ENCODE measurements around the gene SUMF2. TPM values are rescaled to one million over a fixed set of nuclear protein-coding genes. Genes with fewer than 3 reads are reported as not detected.
"Not testable (repeated sequence)": the region's sequence is repeated elsewhere in the genome, so short reads cannot be mapped to it uniquely, and the experiment has no call there.

Gene SUMF2
- total RNA-seq, 1 experiment from 2014 or later: 89.2 TPM

- Histone ChIP-seq H4K91ac (ENCODE audit: insufficient read length, low read depth, low read length) (no peak overlapping the region), H3K27me3 (ENCODE audit: insufficient read depth, low read length) (no peaks in the 10 kb centered on the region), H3K23me2 (ENCODE audit: insufficient read length, low read depth, low read length, poor library complexity, severe bottlenecking) (no peaks in the 10 kb centered on the region), H3K4me1 (ENCODE audit: insufficient read depth, low read length) (no peaks in the 10 kb centered on the region), H4K20me1 (ENCODE audit: control insufficient read depth, insufficient read depth, insufficient read length) (no peaks in the 10 kb centered on the region), H4K5ac (ENCODE audit: insufficient read length, low read depth, low read length) (no peak overlapping the region), H3K23ac (ENCODE audit: insufficient read length, low read depth, low read length) (no peak overlapping the region), H2BK15ac (ENCODE audit: low read depth, low read length) (no peak overlapping the region), H3K79me1 (ENCODE audit: insufficient read depth, low read depth, low read length, poor library complexity, severe bottlenecking) (peaks cover 2% of the 10 kb centered on the region), H2BK120ac (ENCODE audit: low read depth, low read length, poor library complexity, severe bottlenecking) (no peak overlapping the region), H3K79me2 (ENCODE audit: insufficient read depth, low read length) (no peaks in the 10 kb centered on the region; the same call in 1 of the 2 replicates), H3K56ac (ENCODE audit: insufficient read length, low read depth, low read length) (no peak overlapping the region), H2AK5ac (ENCODE audit: insufficient read length, low read length) (no peak overlapping the region), H4K8ac (replicated peaks; ENCODE audit: insufficient read length, low read depth, low read length) (no peak overlapping the region), H3K4me2 (ENCODE audit: insufficient read depth, insufficient read length, low read length) (no peak overlapping the region), H3K27ac (ENCODE audit: insufficient read length, low read depth, low read length) (no peak overlapping the region), H3K9ac (ENCODE audit: extremely low read depth, insufficient read length, low read length) (no peak overlapping the region), H3K4ac (ENCODE audit: low read depth, low read length) (no peak overlapping the region), H2BK20ac (ENCODE audit: low read depth, low read length, poor library complexity, severe bottlenecking) (no peak overlapping the region), H2BK5ac (ENCODE audit: insufficient read length, low read length) (no peak overlapping the region), H3K9me3 (ENCODE audit: control insufficient read depth, low read depth, low read length) (no peaks in the 10 kb centered on the region), H2AFZ (ENCODE audit: low read length) (no peak overlapping the region), H3K14ac (ENCODE audit: insufficient read depth, low read length) (no peak overlapping the region), H3T11ph (ENCODE audit: low read length) (no peak overlapping the region), H3K18ac (ENCODE audit: insufficient read length, low read depth, low read length) (no peak overlapping the region), H2BK12ac (ENCODE audit: insufficient read length, low read depth, low read length) (no peak overlapping the region)
- Mint-ChIP-seq H3K27ac (peak overlapping the region; percentile 44 to 97 (median 57); a peak in 4 of 7 replicates), H3K9me3 (peaks cover 0 to 2% of the 10 kb centered on the region in 2 experiments; a peak in 1 of 5 replicates), H3K4me1 (peaks cover 7 to 13% of the 10 kb centered on the region in 2 experiments), H3K27me3 (ENCODE audit: low read depth) (no peaks in the 10 kb centered on the region), H3K36me3 (ENCODE audit: insufficient read depth in 1 of 3, low read depth in 3 of 3) (peaks cover 37 to 62% (median 54%) of the 10 kb centered on the region in 3 experiments), H3K4me3 (peak overlapping the region; percentile 88 to 91; a peak in 4 of 5 replicates)
- no peak for TF ChIP-seq CTCF (conservative IDR thresholded peaks at IDR 0.05)
- WGBS (ENCODE audit: extremely low coverage, insufficient read length, low lambda C conversion rate): no CpG with 5 or more reads among the region's 7 CpGs
- no peak for DNase-seq
These were observed 595 bp upstream of the SUMF2 start for GRCh38 chr7:56063500-56063881.

- H3K79me1 ChIP-seq (ENCODE audit: insufficient read depth, low read depth, low read length, poor library complexity, severe bottlenecking); H3K4ac ChIP-seq (ENCODE audit: low read depth, low read length); H4K5ac ChIP-seq (ENCODE audit: insufficient read length, low read depth, low read length); H2BK15ac ChIP-seq (ENCODE audit: low read depth, low read length); H3K14ac ChIP-seq (ENCODE audit: insufficient read depth, low read length); H2BK20ac ChIP-seq (ENCODE audit: low read depth, low read length, poor library complexity, severe bottlenecking); H3K4me1 ChIP-seq (ENCODE audit: insufficient read depth, low read length); H3K4me3 Mint-ChIP-seq; H3K27ac ChIP-seq (ENCODE audit: insufficient read length, low read depth, low read length); H3K56ac ChIP-seq (ENCODE audit: insufficient read length, low read depth, low read length); DNase-seq; H3K27ac Mint-ChIP-seq; H4K91ac ChIP-seq (ENCODE audit: insufficient read length, low read depth, low read length); H3K9me3 Mint-ChIP-seq; H4K8ac ChIP-seq (replicated peaks; ENCODE audit: insufficient read length, low read depth, low read length); H3K27me3 Mint-ChIP-seq (ENCODE audit: low read depth); H3K18ac ChIP-seq (ENCODE audit: insufficient read length, low read depth, low read length); H2AK5ac ChIP-seq (ENCODE audit: insufficient read length, low read length); H3K23me2 ChIP-seq (ENCODE audit: insufficient read length, low read depth, low read length, poor library complexity, severe bottlenecking); H3K23ac ChIP-seq (ENCODE audit: insufficient read length, low read depth, low read length); H2BK12ac ChIP-seq (ENCODE audit: insufficient read length, low read depth, low read length); H3T11ph ChIP-seq (ENCODE audit: low read length); H2BK120ac ChIP-seq (ENCODE audit: low read depth, low read length, poor library complexity, severe bottlenecking); H3K9me3 ChIP-seq (ENCODE audit: control insufficient read depth, low read depth, low read length); H3K4me2 ChIP-seq (ENCODE audit: insufficient read depth, insufficient read length, low read length); H2BK5ac ChIP-seq (ENCODE audit: insufficient read length, low read length); H3K9ac ChIP-seq (ENCODE audit: extremely low read depth, insufficient read length, low read length); H4K20me1 ChIP-seq (ENCODE audit: control insufficient read depth, insufficient read depth, insufficient read length); H3K27me3 ChIP-seq (ENCODE audit: insufficient read depth, low read length); H3K79me2 ChIP-seq (ENCODE audit: insufficient read depth, low read length); H2AFZ ChIP-seq (ENCODE audit: low read length): not testable (repeated sequence)
- Mint-ChIP-seq H3K36me3 (ENCODE audit: insufficient read depth in 1 of 3, low read depth in 3 of 3) (peaks cover 31 to 54% (median 46%) of the 10 kb centered on the region in 3 experiments), H3K4me1 (peaks cover 7 to 13% of the 10 kb centered on the region in 2 experiments)
- WGBS (ENCODE audit: extremely low coverage, insufficient read length, low lambda C conversion rate): no CpG with 5 or more reads among the region's 13 CpGs
These were observed 2.3 kb downstream of the SUMF2 start for GRCh38 chr7:56066376-56066775.

All from H9 (cell line).